ENCODE measurements around the gene IGSF3. TPM values are rescaled to one million over a fixed set of nuclear protein-coding genes. Genes with fewer than 3 reads are reported as not detected.

Gene IGSF3
- total and polyA plus RNA-seq, 7 experiments from 2014 or later = 0.04 to 0.63 (median 0.16) TPM; not detected in 3

GRCh38 chr1:116699605-116700004 lies 32.1 kb upstream of the IGSF3 start:
- Mint-ChIP-seq H3K27ac (no peak overlapping the region), H3K36me3 (no peaks in the 10 kb centered on the region), H3K27me3 (peaks cover 0 to 12% (median under 1%) of the 10 kb centered on the region in 5 donors), H3K9me3 (peaks cover 0 to 14% (median 2%) of the 10 kb centered on the region in 11 donors), H3K4me3 (no peak overlapping the region), H3K4me1 (no peaks in the 10 kb centered on the region)
- ChIA-PET POLR2A (no interaction called here), CTCF (no interaction called here)
- no peaks in the 10 kb centered on the region for H3K4me1 ChIP-seq (ENCODE audit: control insufficient read depth in 2 of 2, insufficient read depth in 2 of 2, low read length in 2 of 2)
- no peaks in the 10 kb centered on the region for H3K36me3 ChIP-seq (ENCODE audit: control insufficient read depth in 2 of 3, insufficient read depth in 3 of 3, low read length in 3 of 3)
- H3K9me3 ChIP-seq (ENCODE audit: control insufficient read depth in 2 of 3, low read length in 3 of 3) = no peaks in the 10 kb centered on the region
- no peaks in the 10 kb centered on the region for H3K27me3 ChIP-seq (ENCODE audit: control insufficient read depth in 2 of 2, insufficient read depth in 2 of 2, low read length in 2 of 2)
- H3K4me3 ChIP-seq (ENCODE audit: low read length) = no peak overlapping the region
- ATAC-seq (no peak), DNase-seq (no peak)
- no peak overlapping the region for H3K27ac ChIP-seq (ENCODE audit: low read depth, low read length)
- intact Hi-C loops (cut with micrococcal nuclease) = no loop called here

DNA sequence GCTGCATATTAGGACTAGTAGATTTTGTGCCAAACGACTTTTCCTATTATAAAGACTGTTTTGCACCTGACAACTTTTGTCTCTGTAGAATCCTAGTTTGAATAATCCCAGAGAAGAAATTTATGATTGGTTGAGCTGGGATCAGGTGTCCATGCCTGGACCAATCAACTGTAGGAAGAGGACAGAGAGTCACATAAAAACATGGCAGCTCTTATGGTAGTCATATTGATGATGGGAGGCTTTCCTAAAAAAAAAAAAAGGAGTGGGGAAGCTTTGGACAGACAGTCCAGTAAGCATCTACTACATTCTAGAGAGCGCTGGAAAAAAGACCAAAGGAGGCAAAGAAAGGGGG lies 30.7 kb upstream of the IGSF3 start:
- Mint-ChIP-seq H3K4me3 (no peak overlapping the region), H3K9me3 (peaks cover 0 to 9% (median 2%) of the 10 kb centered on the region in 11 donors), H3K27me3 (peaks cover 0 to 4% (median 3%) of the 10 kb centered on the region in 5 donors), H3K36me3 (no peaks in the 10 kb centered on the region), H3K4me1 (no peaks in the 10 kb centered on the region), H3K27ac (no peak overlapping the region)
- CTCF ChIA-PET = interaction anchor here (0.6 to 0.9 kb wide), 2 partner anchors 8 to 428 kb away, joined by 3 read pairs; no protein-coding TSS in a partner anchor
- Histone ChIP-seq H3K4me1 (ENCODE audit: control insufficient read depth in 2 of 2, insufficient read depth in 2 of 2, low read length in 2 of 2) (no peaks in the 10 kb centered on the region), H3K4me3 (ENCODE audit: low read length) (no peak overlapping the region), H3K27ac (ENCODE audit: low read depth, low read length) (no peak overlapping the region), H3K36me3 (ENCODE audit: control insufficient read depth in 2 of 3, insufficient read depth in 3 of 3, low read length in 3 of 3) (no peaks in the 10 kb centered on the region), H3K27me3 (ENCODE audit: control insufficient read depth in 2 of 2, insufficient read depth in 2 of 2, low read length in 2 of 2) (no peaks in the 10 kb centered on the region), H3K9me3 (ENCODE audit: control insufficient read depth in 2 of 3, low read length in 3 of 3) (no peaks in the 10 kb centered on the region)
- no peak for ATAC-seq
- POLR2A ChIA-PET = interaction anchor here (0.5 kb wide), 1 partner anchor 522 kb away, joined by 4 read pairs; no protein-coding TSS in a partner anchor
- intact Hi-C loops (cut with micrococcal nuclease) = no loop called here
- DNase-seq = no peak

- peaks cover 0 to 5% (median 0%) of the 10 kb centered on the region in 11 donors for H3K9me3 Mint-ChIP-seq
- no peaks in the 10 kb centered on the region for H3K4me1 Mint-ChIP-seq
- intact Hi-C loops (cut with micrococcal nuclease) = no loop called here
- CTCF ChIA-PET = no interaction called here
- Histone ChIP-seq H3K4me1 (ENCODE audit: control insufficient read depth in 2 of 2, insufficient read depth in 2 of 2, low read length in 2 of 2) (no peaks in the 10 kb centered on the region), H3K9me3 (ENCODE audit: control insufficient read depth in 2 of 3, low read length in 3 of 3) (no peaks in the 10 kb centered on the region), H3K36me3 (ENCODE audit: control insufficient read depth in 2 of 3, insufficient read depth in 3 of 3, low read length in 3 of 3) (no peaks in the 10 kb centered on the region), H3K4me3 (ENCODE audit: low read length) (no peak overlapping the region), H3K27me3 (ENCODE audit: control insufficient read depth in 2 of 2, insufficient read depth in 2 of 2, low read length in 2 of 2) (no peaks in the 10 kb centered on the region), H3K27ac (ENCODE audit: low read depth, low read length) (no peak overlapping the region)
- H3K27me3 Mint-ChIP-seq = peaks cover 0 to 5% (median 3%) of the 10 kb centered on the region in 5 donors
- ATAC-seq (no peak), DNase-seq (no peak)
- no peak overlapping the region for H3K27ac Mint-ChIP-seq
- H3K36me3 Mint-ChIP-seq = no peaks in the 10 kb centered on the region
- POLR2A ChIA-PET = interaction anchor here (0.5 kb wide), 1 partner anchor 521 kb away, joined by 4 read pairs; no protein-coding TSS in a partner anchor
- no peak overlapping the region for H3K4me3 Mint-ChIP-seq
Observed at GRCh38 chr1:116697548-116698243, 30.2 kb upstream of the IGSF3 start.

- Histone ChIP-seq H3K4me1 (ENCODE audit: control insufficient read depth in 2 of 2, insufficient read depth in 2 of 2, low read length in 2 of 2) (no peaks in the 10 kb centered on the region), H3K36me3 (ENCODE audit: control insufficient read depth in 2 of 3, insufficient read depth in 3 of 3, low read length in 3 of 3) (no peaks in the 10 kb centered on the region), H3K27me3 (ENCODE audit: control insufficient read depth in 2 of 2, insufficient read depth in 2 of 2, low read length in 2 of 2) (no peaks in the 10 kb centered on the region), H3K27ac (ENCODE audit: low read depth, low read length) (no peak overlapping the region), H3K9me3 (ENCODE audit: control insufficient read depth in 2 of 3, low read length in 3 of 3) (no peaks in the 10 kb centered on the region), H3K4me3 (ENCODE audit: low read length) (no peak overlapping the region)
- ATAC-seq = no peak
- Mint-ChIP-seq H3K36me3 (no peaks in the 10 kb centered on the region), H3K27me3 (peaks cover 0 to 13% (median 7%) of the 10 kb centered on the region in 5 donors), H3K27ac (no peak overlapping the region), H3K4me3 (no peak overlapping the region), H3K4me1 (no peaks in the 10 kb centered on the region), H3K9me3 (no peaks in the 10 kb centered on the region)
- POLR2A ChIA-PET = no interaction called here
- DNase-seq = no peak
- intact Hi-C loops (cut with micrococcal nuclease) = no loop called here
- CTCF ChIA-PET = no interaction called here
Observed at GRCh38 chr1:116694524-116694923, 27.0 kb upstream of the IGSF3 start.

DNA sequence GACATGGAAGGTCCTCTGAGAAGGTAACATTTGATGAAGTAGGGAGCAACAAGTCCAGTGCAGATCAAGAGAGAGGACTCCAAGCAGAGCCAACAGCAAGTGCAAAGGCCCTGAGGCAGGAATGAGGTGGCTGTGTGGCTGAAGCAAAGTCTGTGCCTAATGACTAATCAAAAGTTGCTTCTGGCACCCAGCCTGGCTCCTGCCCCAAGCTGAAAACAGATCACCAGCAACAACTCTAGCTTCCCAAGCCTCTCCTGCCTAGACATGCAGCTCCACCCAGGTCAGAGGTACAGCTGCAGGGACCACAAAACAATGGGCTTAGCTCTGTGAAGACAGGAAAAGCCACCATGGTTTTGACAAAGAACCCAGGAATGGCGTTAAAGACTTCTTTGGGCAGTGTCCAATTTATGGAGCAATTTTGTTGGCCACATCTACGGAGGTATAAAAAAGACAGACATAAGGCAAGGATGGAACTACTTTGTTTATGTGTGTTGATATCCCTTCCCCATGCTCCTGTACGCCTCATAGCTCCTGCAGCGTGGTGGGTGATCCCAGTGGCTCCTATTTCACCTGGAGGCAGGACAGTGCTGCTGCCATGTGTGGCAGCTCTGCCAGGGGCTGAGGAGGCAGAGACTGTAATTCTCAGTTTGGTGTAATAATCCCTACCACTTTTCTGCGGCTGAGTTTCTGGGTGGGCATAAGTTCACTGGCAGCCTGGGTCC lies 26.4 kb upstream of the IGSF3 start:
- POLR2A ChIA-PET = no interaction called here

DNA sequence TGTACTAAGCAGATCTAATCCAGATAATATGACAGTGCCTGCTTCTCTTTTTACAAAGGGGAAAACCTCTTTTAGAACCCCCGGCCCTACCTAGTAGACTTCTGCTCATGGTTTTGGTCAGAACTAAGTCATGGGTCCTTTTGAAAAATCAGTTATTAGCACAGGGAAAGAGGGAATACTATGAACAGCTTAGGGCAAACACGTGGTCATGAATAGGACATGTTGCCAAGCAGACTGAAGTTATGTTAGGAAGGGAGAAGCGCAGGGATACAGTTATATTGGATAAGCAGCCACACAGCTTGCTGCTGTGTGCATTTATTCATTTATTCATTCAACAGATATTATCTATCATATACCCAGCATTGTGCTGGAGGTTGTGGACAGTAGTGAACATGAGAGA lies 25.3 kb upstream of the IGSF3 start:
- intact Hi-C loops (cut with micrococcal nuclease) = no loop called here
- Histone ChIP-seq H3K36me3 (ENCODE audit: control insufficient read depth in 2 of 3, insufficient read depth in 3 of 3, low read length in 3 of 3) (no peaks in the 10 kb centered on the region), H3K4me3 (ENCODE audit: low read length) (no peak overlapping the region), H3K4me1 (ENCODE audit: control insufficient read depth in 2 of 2, insufficient read depth in 2 of 2, low read length in 2 of 2) (no peaks in the 10 kb centered on the region), H3K27me3 (ENCODE audit: control insufficient read depth in 2 of 2, insufficient read depth in 2 of 2, low read length in 2 of 2) (no peaks in the 10 kb centered on the region), H3K9me3 (ENCODE audit: control insufficient read depth in 2 of 3, low read length in 3 of 3) (no peaks in the 10 kb centered on the region), H3K27ac (ENCODE audit: low read depth, low read length) (no peak overlapping the region)
- Mint-ChIP-seq H3K27me3 (peaks cover 0 to 13% (median 7%) of the 10 kb centered on the region in 5 donors), H3K4me1 (no peaks in the 10 kb centered on the region), H3K27ac (no peak overlapping the region), H3K36me3 (no peaks in the 10 kb centered on the region), H3K9me3 (no peaks in the 10 kb centered on the region), H3K4me3 (no peak overlapping the region)
- ATAC-seq (no peak), DNase-seq (no peak)
- CTCF ChIA-PET = no interaction called here
- POLR2A ChIA-PET = no interaction called here

More for the DNA sequence above, 26.4 kb upstream of the IGSF3 start:
- H3K4me3 Mint-ChIP-seq = no peak overlapping the region
- H3K4me3 ChIP-seq (ENCODE audit: low read length) = no peak overlapping the region
- CTCF ChIA-PET = no interaction called here
- no peaks in the 10 kb centered on the region for H3K36me3 Mint-ChIP-seq
- no peaks in the 10 kb centered on the region for H3K36me3 ChIP-seq (ENCODE audit: control insufficient read depth in 2 of 3, insufficient read depth in 3 of 3, low read length in 3 of 3)
- H3K27me3 ChIP-seq (ENCODE audit: control insufficient read depth in 2 of 2, insufficient read depth in 2 of 2, low read length in 2 of 2) = no peaks in the 10 kb centered on the region
- H3K27ac Mint-ChIP-seq = no peak overlapping the region
- peaks cover 0 to 13% (median 7%) of the 10 kb centered on the region in 5 donors for H3K27me3 Mint-ChIP-seq
- DNase-seq (no peak), ATAC-seq (no peak)
- intact Hi-C loops (cut with micrococcal nuclease) = no loop called here
- no peak overlapping the region for H3K27ac ChIP-seq (ENCODE audit: low read depth, low read length)
- H3K9me3 Mint-ChIP-seq = no peaks in the 10 kb centered on the region
- H3K4me1 Mint-ChIP-seq = no peaks in the 10 kb centered on the region
- H3K4me1 ChIP-seq (ENCODE audit: control insufficient read depth in 2 of 2, insufficient read depth in 2 of 2, low read length in 2 of 2) = no peaks in the 10 kb centered on the region
- no peaks in the 10 kb centered on the region for H3K9me3 ChIP-seq (ENCODE audit: control insufficient read depth in 2 of 3, low read length in 3 of 3)
